ENCODE results near the gene ATXN2L. TPM values are rescaled to one million over a fixed set of nuclear protein-coding genes. Genes with fewer than 3 reads are reported as not detected.

The ATXN2L gene
- total and polyA plus RNA-seq, 2 of the 13 experiments (the other 11 are each of a cell fraction or from before 2014, with no cell fraction given): 40.8 to 55.1 TPM

DNA sequence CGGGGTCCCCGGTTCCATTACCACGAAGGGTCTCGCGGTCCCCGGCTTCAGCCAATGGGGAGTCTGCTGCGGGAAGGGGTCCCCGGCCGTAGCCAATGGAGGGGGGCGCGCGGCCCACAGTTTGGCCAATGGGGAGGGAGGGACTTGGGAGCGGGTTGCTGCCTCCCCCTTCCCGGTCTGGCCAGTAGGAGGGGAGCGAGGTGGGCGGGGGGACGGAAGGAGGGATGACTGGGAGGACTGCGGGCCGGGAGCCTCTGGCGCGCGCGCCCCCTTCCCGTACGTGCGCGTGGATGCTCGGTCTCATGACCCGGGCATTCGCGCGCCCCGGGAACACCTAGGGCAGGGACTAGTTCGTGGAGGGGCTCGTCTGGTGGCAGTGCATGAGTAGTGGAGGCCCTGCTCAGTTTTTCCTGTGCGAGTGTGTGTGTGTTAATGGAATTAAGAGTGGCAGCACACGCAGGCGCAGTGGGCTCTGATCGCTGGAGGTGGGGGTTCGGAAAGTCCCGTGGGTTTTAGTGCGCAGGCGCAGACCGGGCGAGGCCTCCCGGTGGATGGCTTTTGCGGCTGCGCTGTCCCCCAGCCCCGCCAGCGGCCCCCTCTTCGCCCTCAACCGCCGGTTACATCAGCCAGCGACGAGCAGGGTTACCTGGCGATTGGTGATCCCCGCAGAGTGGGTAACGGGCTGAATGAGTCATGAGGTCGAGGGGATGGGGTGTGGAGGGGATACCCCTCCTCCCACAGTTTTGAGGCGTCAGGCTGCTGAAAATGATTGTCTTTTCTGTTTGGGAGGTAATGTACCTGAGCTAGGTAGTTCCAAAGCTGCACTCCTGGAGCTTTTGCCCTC, 1.3 kb downstream of the ATXN2L start (continued):
- TF ChIP-seq, protein P1, sequence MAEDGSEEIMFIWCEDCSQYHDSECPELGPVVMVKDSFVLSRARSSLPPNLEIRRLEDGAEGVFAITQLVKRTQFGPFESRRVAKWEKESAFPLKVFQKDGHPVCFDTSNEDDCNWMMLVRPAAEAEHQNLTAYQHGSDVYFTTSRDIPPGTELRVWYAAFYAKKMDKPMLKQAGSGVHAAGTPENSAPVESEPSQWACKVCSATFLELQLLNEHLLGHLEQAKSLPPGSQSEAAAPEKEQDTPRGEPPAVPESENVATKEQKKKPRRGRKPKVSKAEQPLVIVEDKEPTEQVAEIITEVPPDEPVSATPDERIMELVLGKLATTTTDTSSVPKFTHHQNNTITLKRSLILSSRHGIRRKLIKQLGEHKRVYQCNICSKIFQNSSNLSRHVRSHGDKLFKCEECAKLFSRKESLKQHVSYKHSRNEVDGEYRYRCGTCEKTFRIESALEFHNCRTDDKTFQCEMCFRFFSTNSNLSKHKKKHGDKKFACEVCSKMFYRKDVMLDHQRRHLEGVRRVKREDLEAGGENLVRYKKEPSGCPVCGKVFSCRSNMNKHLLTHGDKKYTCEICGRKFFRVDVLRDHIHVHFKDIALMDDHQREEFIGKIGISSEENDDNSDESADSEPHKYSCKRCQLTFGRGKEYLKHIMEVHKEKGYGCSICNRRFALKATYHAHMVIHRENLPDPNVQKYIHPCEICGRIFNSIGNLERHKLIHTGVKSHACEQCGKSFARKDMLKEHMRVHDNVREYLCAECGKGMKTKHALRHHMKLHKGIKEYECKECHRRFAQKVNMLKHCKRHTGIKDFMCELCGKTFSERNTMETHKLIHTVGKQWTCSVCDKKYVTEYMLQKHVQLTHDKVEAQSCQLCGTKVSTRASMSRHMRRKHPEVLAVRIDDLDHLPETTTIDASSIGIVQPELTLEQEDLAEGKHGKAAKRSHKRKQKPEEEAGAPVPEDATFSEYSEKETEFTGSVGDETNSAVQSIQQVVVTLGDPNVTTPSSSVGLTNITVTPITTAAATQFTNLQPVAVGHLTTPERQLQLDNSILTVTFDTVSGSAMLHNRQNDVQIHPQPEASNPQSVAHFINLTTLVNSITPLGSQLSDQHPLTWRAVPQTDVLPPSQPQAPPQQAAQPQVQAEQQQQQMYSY (CRISPR knock-in tag; IDR thresholded peaks at IDR 0.05): no peak
- TF ChIP-seq ZNF7 (CRISPR knock-in tag; IDR thresholded peaks at IDR 0.05): no peak
- TF ChIP-seq REPIN1 (CRISPR knock-in tag; IDR thresholded peaks at IDR 0.05; ENCODE audit: borderline replicate concordance, low read depth): peak; percentile 76; the same call in 1 of the 2 replicates
- TF ChIP-seq ZSCAN29 (CRISPR knock-in tag; conservative IDR thresholded peaks at IDR 0.05): no peak
- TF ChIP-seq MAZ (IDR thresholded peaks at IDR 0.05; ENCODE audit: borderline replicate concordance, low read depth, low read length): peak; percentile 97
- TF ChIP-seq MAZ (CRISPR knock-in tag; IDR thresholded peaks at IDR 0.05; ENCODE audit: low read depth): peak; percentile 100
- TF ChIP-seq TRIM24 (CRISPR knock-in tag; IDR thresholded peaks at IDR 0.05): no peak
- no peak for TF ChIP-seq BHLHE40 (IDR thresholded peaks at IDR 0.05; ENCODE audit: low read length)
- no peak for TF ChIP-seq ZNF816 (CRISPR knock-in tag; IDR thresholded peaks at IDR 0.05; ENCODE audit: borderline replicate concordance)
- TF ChIP-seq, protein P2, sequence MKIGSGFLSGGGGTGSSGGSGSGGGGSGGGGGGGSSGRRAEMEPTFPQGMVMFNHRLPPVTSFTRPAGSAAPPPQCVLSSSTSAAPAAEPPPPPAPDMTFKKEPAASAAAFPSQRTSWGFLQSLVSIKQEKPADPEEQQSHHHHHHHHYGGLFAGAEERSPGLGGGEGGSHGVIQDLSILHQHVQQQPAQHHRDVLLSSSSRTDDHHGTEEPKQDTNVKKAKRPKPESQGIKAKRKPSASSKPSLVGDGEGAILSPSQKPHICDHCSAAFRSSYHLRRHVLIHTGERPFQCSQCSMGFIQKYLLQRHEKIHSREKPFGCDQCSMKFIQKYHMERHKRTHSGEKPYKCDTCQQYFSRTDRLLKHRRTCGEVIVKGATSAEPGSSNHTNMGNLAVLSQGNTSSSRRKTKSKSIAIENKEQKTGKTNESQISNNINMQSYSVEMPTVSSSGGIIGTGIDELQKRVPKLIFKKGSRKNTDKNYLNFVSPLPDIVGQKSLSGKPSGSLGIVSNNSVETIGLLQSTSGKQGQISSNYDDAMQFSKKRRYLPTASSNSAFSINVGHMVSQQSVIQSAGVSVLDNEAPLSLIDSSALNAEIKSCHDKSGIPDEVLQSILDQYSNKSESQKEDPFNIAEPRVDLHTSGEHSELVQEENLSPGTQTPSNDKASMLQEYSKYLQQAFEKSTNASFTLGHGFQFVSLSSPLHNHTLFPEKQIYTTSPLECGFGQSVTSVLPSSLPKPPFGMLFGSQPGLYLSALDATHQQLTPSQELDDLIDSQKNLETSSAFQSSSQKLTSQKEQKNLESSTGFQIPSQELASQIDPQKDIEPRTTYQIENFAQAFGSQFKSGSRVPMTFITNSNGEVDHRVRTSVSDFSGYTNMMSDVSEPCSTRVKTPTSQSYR (CRISPR knock-in tag; IDR thresholded peaks at IDR 0.05; ENCODE audit: borderline replicate concordance): peak; percentile 31
- TF ChIP-seq ZNF549 (CRISPR knock-in tag; IDR thresholded peaks at IDR 0.05): no peak
- no peak for TF ChIP-seq SP140L (CRISPR knock-in tag; IDR thresholded peaks at IDR 0.05; ENCODE audit: borderline replicate concordance)
- TF ChIP-seq ZNF547 (CRISPR knock-in tag; IDR thresholded peaks at IDR 0.05): peak; percentile 31; the same call in 1 of the 2 replicates
- TF ChIP-seq ZNF160 (CRISPR knock-in tag; IDR thresholded peaks at IDR 0.05): peak; percentile 62
- peak; percentile 94 for TF ChIP-seq CHD2 (IDR thresholded peaks at IDR 0.05; ENCODE audit: low read depth, low read length)
- TF ChIP-seq ZNF260 (CRISPR knock-in tag; IDR thresholded peaks at IDR 0.05; ENCODE audit: borderline replicate concordance, low read depth): no peak
- TF ChIP-seq IRF1 (CRISPR knock-in tag; IDR thresholded peaks at IDR 0.05; ENCODE audit: low read depth): no peak
